GM10248 (cell line): Measurements from ENCODE around the gene TBCE.

Experiments
- CTCF ChIA-PET: fragments of 300-600 bp; sonication (Branson Sonifier 250); formaldehyde crosslinking; extraction: SDS; loops from one replicate; lab custom pipeline; 2021; ENCODE audit warnings: antibody characterized with exemption; lab: Yijun Ruan, JAX
- POLR2A ChIA-PET: fragments of 350-650 bp; sonication (Branson Sonifier 250); formaldehyde crosslinking; extraction: SDS; loops from one replicate; lab custom pipeline; 2020; ENCODE audit warnings: antibody characterized with exemption; lab: Yijun Ruan, JAX
- DNase-seq: peaks from one replicate; pipeline ENCODE4 v3.0.0; 2012; ENCODE audit errors: extremely low spot score
- TF ChIP-seq, protein P1 (sequence below): IDR thresholded peaks from 2 replicates; pipeline ENCODE4 v1.5.1; 2012; ENCODE audit warnings: mild to moderate bottlenecking, low read depth; ENCODE audit errors: extremely low read depth, missing control alignments, control extremely low read depth

TBCE gene

DNA sequence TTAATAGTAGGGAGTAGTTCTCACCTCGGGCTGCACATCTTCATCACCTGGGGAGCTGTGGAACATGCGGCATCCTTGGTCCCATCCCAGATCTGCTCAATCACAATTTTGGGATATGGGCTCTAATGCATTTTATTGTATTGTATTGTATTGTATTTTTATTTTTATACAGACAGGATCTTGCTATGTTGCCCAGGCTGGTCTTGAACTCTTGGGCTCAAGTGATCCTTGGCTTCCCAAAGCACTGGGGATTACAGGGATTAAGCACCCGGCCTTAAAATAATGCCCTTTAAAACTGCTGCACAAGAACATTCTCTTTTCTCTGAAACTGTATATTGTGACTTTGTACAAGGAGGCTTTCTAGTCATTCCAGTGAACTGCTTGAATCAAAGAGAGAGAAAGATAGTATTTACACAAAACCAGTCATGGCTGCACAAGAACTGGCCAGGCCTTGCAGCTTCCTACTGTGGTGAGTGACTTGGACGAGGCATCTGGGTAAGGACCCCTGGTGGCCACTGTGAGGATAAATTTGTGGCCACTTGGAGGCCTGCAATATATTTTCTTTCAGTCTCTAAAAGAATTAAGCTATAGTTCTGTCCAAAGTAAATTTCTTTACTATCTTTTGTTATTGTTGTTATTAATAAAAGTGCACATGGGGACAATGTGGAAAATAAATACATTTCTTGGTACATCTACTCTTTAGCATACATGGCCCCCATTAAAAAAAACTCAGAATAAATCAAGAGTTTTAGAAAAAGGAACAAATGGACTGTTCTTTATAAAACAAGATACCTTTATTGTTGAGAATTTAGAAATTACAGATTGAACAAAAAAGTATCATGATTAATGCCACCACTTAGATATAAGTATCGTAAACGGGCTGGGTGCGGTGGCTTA lies 48.0 kb downstream of the TBCE start:
- TF ChIP-seq, protein P1, sequence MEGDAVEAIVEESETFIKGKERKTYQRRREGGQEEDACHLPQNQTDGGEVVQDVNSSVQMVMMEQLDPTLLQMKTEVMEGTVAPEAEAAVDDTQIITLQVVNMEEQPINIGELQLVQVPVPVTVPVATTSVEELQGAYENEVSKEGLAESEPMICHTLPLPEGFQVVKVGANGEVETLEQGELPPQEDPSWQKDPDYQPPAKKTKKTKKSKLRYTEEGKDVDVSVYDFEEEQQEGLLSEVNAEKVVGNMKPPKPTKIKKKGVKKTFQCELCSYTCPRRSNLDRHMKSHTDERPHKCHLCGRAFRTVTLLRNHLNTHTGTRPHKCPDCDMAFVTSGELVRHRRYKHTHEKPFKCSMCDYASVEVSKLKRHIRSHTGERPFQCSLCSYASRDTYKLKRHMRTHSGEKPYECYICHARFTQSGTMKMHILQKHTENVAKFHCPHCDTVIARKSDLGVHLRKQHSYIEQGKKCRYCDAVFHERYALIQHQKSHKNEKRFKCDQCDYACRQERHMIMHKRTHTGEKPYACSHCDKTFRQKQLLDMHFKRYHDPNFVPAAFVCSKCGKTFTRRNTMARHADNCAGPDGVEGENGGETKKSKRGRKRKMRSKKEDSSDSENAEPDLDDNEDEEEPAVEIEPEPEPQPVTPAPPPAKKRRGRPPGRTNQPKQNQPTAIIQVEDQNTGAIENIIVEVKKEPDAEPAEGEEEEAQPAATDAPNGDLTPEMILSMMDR, result peak; percentile 65
- CTCF ChIA-PET, result interaction anchor here (0.6 to 3.7 kb wide), 48 partner anchors 8 to 999 kb away, joined by 3 to 54 read pairs (median 4); partner anchors contain the start of gene B3GALNT2
- POLR2A ChIA-PET, result no interaction called here

GRCh38 chr1:235416662-235417049 lies 49.4 kb downstream of the TBCE start:
- ChIA-PET CTCF (interaction anchor here (0.6 to 3.7 kb wide), 59 partner anchors 8 to 1089 kb away, joined by 3 to 54 read pairs (median 4); partner anchors contain the start of genes ARID4B, GGPS1 and TBCE), POLR2A (no interaction called here)
- DNase-seq, result no peak
- TF ChIP-seq, protein P1, result no peak

More for the DNA sequence above, 48.0 kb downstream of the TBCE start:
- DNase-seq, result peak; percentile 73

DNA sequence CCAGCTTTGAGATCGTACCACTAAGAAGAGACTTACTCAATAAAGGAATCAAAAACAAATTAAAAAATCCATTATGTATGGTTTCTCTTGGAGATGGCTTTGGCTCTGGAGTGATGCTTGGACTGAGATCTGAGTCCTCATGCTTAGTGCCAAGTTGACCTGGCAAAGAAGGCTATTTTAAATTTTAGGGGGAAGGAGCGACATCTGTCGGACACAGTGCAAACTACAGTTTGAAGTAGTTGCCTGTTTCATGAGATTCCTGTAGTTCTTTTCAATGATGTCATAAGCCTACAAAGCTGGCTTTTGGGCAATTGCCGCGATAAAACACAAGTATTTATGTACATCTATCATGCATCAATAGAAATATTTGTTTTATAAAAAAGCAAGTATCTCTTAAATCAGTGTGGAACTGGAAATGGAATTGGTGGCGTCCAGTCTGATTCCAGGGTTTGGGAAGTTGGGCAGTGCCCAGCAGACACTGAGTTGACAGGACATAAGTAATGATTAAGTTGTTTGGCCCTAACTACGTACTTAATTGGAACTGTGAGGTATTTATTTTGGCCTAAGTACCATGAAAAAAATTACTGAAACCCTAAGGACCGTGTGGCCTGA lies 50.0 kb downstream of the TBCE start:
- POLR2A ChIA-PET, result interaction anchor here (0.6 kb wide), 1 partner anchor 88 kb away, joined by 3 read pairs; no protein-coding TSS in a partner anchor
- peak; percentile 71 for DNase-seq
- TF ChIP-seq, protein P1, result peak; percentile 80
- CTCF ChIA-PET, result interaction anchor here (0.6 to 3.7 kb wide), 57 partner anchors 8 to 1089 kb away, joined by 3 to 54 read pairs (median 4); partner anchors contain the start of genes ARID4B, GGPS1 and TBCE

DNA sequence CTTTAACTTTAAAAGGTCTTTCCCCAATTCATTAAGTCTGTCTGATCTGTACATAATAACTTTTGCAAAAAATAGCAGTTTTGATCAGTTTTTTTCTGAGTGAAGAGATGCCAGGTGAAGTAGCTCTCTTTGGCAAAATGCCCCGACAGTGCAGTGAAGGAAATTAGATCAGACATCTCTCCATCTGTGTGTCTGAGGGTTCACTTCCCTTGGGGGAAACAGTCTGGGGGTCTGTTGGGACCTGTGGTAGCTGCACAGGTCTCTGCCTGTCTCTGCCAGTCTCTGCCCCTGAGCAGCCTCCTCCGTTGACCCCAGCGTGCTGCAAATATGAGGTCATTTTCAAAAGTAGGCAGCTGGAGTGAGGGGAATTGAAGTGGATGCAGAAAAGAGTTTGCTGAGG lies 54.5 kb downstream of the TBCE start:
- CTCF ChIA-PET, result interaction anchor here (1.0 to 3.0 kb wide), 3 partner anchors 28 to 329 kb away, joined by 3 to 9 read pairs (median 3); no protein-coding TSS in a partner anchor
- TF ChIP-seq, protein P1, result no peak
- POLR2A ChIA-PET, result no interaction called here
- DNase-seq, result no peak

- peak; percentile 67 for DNase-seq
- POLR2A ChIA-PET, result no interaction called here
- TF ChIP-seq, protein P1, result no peak
- CTCF ChIA-PET, result interaction anchor here (0.8 to 3.0 kb wide), 7 partner anchors 8 to 330 kb away, joined by 3 to 9 read pairs (median 3); no protein-coding TSS in a partner anchor
Observed at GRCh38 chr1:235423214-235423652, 56.0 kb downstream of the TBCE start.

DNA sequence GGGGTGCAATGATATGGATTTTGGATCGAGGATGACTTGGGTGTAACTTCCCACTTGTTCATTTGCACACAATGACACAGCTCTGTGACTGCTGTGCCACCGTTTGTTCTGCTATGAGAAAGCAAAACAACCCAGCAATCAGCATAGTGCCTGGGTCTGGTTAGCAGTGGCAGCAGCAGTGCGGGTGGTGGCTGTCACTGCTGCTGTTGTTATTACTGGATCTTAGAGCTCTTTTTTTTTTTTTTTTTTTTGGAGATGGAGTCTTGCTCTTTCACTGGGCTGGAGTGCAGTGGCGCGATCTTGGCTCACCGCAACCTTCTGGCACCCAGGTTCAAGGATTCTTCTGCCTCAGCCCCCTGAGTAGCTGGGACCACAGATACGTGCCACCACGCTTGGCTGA lies 56.9 kb downstream of the TBCE start:
- CTCF ChIA-PET, result interaction anchor here (1.2 to 3.0 kb wide), 8 partner anchors 8 to 331 kb away, joined by 3 to 16 read pairs (median 4); partner anchors contain the start of gene B3GALNT2
- DNase-seq, result no peak
- POLR2A ChIA-PET, result no interaction called here
- TF ChIP-seq, protein P1, result no peak
